Measurements from ENCODE around the gene CLEC2A.
"Not testable (repeated sequence)": the region's sequence is repeated elsewhere in the genome, so short reads cannot be mapped to it uniquely, and the experiment has no call there.

DNA sequence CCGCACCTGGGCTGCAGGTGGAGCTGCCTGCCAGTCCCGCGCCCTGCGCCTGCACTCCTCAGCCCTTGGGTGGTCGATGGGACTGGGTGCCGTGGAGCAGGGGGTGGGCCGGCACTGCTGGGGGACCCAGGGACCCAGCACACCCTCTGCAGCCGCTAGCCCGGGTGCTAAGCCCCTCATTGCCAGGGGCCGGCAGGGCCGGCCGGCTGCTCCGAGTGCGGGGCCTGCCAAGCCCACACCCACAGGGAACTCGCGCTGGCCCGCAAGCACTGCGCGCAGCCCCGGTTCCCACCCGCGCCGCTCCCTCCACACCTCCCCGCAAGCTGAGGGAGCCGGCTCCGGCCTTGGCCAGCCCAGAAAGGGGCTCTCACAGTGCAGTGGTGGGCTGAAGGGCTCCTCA lies 56.0 kb downstream of the CLEC2A start:
- TF ChIP-seq EZH2 (IDR thresholded peaks at IDR 0.05; ENCODE audit: insufficient read depth, poor library complexity, severe bottlenecking); EZH2phosphoT487 (IDR thresholded peaks at IDR 0.05; ENCODE audit: insufficient read depth, low read depth): not testable (repeated sequence)
